Neuronal stem cell (in vitro differentiated cells): ENCODE data around the gene ZSWIM5.

Experiments used
- DNase-seq: peaks from one replicate; pipeline ENCODE4 v3.0.0-alpha.2; 2013; ENCODE audit warnings: low spot score
- H2AFZ ChIP-seq: one replicate; pipeline ENCODE4 v1.6.1; 2013; ENCODE audit warnings: mild to moderate bottlenecking, low read length, inconsistent platforms
- H2AK5ac ChIP-seq: 2 replicates; pipeline ENCODE4 v1.6.1; 2013; ENCODE audit warnings: low read depth, mild to moderate bottlenecking, inconsistent platforms, low read length, moderate library complexity, mixed read lengths
- H2BK120ac ChIP-seq: 2 replicates; pipeline ENCODE4 v1.6.1; 2013; ENCODE audit warnings: low read depth, mild to moderate bottlenecking, inconsistent platforms, low read length, moderate library complexity, mixed read lengths
- H2BK12ac ChIP-seq: one replicate; pipeline ENCODE4 v1.6.1; 2013; ENCODE audit warnings: low read length, inconsistent platforms
- H2BK15ac ChIP-seq: 2 replicates; pipeline ENCODE4 v1.6.1; 2013; ENCODE audit warnings: mild to moderate bottlenecking, low read length, inconsistent platforms, mixed read lengths
- H2BK5ac ChIP-seq: one replicate; pipeline ENCODE4 v1.6.1; 2013; ENCODE audit warnings: inconsistent platforms, mild to moderate bottlenecking, low read length, moderate library complexity
- H3K14ac ChIP-seq: one replicate; pipeline ENCODE4 v1.6.1; 2013; ENCODE audit warnings: low read length, inconsistent platforms
- H3K18ac ChIP-seq: 2 replicates; pipeline ENCODE4 v1.6.1; 2013; ENCODE audit warnings: low read length, inconsistent platforms
- H3K23ac ChIP-seq: 2 replicates; pipeline ENCODE4 v1.6.1; 2013; ENCODE audit warnings: low read depth, mild to moderate bottlenecking, mixed read lengths, low read length, inconsistent platforms; ENCODE audit not compliant: poor library complexity
- H3K27ac ChIP-seq: replicated peaks from 3 replicates; pipeline ENCODE4 v1.5.1; 2013; ENCODE audit warnings: low read length, inconsistent platforms
- H3K27me3 ChIP-seq, 3 experiments: 2 replicates each; pipeline ENCODE4 v1.6.1; 2013; ENCODE audit warnings: low read length in 3 of 3, mild to moderate bottlenecking in 2 of 3, inconsistent platforms in 1 of 3, low read depth in 1 of 3, mixed read lengths in 1 of 3, moderate library complexity in 1 of 3; ENCODE audit not compliant: control insufficient read depth in 3 of 3, insufficient read depth in 3 of 3
- H3K36me3 ChIP-seq, 2 donors: replicated peaks in 1 of 2; 2 replicates each; pipeline ENCODE4 v1.6.1; 2013; ENCODE audit warnings: low read length in 2 of 2; ENCODE audit not compliant: control insufficient read depth in 2 of 2, insufficient read depth in 2 of 2
- H3K4ac ChIP-seq: 2 replicates; pipeline ENCODE4 v1.6.1; 2013; ENCODE audit warnings: inconsistent platforms, mild to moderate bottlenecking, low read length, moderate library complexity
- H3K4me1 ChIP-seq, 2 donors: 1 replicate in 1 of 2; 2 replicates in 1 of 2; pipeline ENCODE4 v1.6.1; 2013; ENCODE audit warnings: low read length in 2 of 2, low read depth in 1 of 2; ENCODE audit not compliant: control insufficient read depth in 2 of 2, insufficient read depth in 1 of 2
- H3K4me2 ChIP-seq: one replicate; pipeline ENCODE4 v1.6.1; 2013; ENCODE audit warnings: mild to moderate bottlenecking, low read length, inconsistent platforms; ENCODE audit not compliant: insufficient read depth, poor library complexity, severe bottlenecking
- H3K4me3 ChIP-seq, 2 donors: 2 replicates each; pipeline ENCODE4 v1.5.1; 2013; ENCODE audit warnings: low read length in 2 of 2, mild to moderate bottlenecking in 2 of 2, inconsistent platforms in 1 of 2, moderate library complexity in 1 of 2
- H3K79me1 ChIP-seq: one replicate; pipeline ENCODE4 v1.6.1; 2013; ENCODE audit warnings: low read depth, mild to moderate bottlenecking, inconsistent platforms, low read length, moderate library complexity
- H3K9ac ChIP-seq: one replicate; pipeline ENCODE4 v1.6.1; 2013; ENCODE audit warnings: mild to moderate bottlenecking, low read depth, low read length, inconsistent platforms; ENCODE audit not compliant: poor library complexity
- H3K9me3 ChIP-seq, 2 donors: replicated peaks in 1 of 2; 2 replicates each; pipeline versions ENCODE3 to v1.6.1; 2013; ENCODE audit warnings: low read length in 2 of 2, mild to moderate bottlenecking in 2 of 2, inconsistent platforms in 1 of 2, low read depth in 1 of 2, mixed read lengths in 1 of 2, moderate library complexity in 1 of 2; ENCODE audit not compliant: control insufficient read depth in 2 of 2, insufficient read depth in 1 of 2
- H4K8ac ChIP-seq: one replicate; pipeline ENCODE4 v1.6.1; 2013; ENCODE audit warnings: low read depth, mild to moderate bottlenecking, inconsistent platforms, low read length, moderate library complexity
- H4K91ac ChIP-seq: one replicate; pipeline ENCODE4 v1.6.1; 2013; ENCODE audit warnings: low read length, low read depth, mild to moderate bottlenecking, inconsistent platforms; ENCODE audit not compliant: poor library complexity
- WGBS, 2 donors: extraction: QIAGEN DNeasy Blood & Tissue Kit; methylation state at CpG; one replicate each; pipeline ENCODE4 v1.1.7; 2013; ENCODE audit warnings: missing lambda C conversion rate in 2 of 2, mixed read lengths in 1 of 2; ENCODE audit not compliant: insufficient read length in 2 of 2, insufficient replicate concordance in 1 of 2; ENCODE audit errors: extremely low coverage in 2 of 2; 5-methylcytosine and 5-hydroxymethylcytosine counted together

Gene ZSWIM5

DNA sequence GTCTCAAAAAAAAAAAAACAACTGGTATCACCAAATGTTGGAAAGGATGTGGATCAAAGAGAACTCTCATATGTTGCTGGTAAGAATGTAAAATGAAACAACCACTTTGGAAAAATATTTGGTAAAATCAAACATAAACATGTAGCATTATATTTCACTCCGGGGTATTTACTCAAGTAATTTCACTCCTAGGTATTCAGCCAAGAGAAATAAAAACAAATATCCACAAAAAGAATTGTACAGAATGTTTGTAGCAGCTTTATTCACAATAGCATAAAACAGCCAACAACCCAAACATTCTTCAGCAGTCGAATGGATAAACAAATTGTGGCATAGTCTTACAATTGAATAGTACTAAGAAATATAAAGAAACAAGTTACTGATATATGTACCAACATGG is 32.4 kb upstream of the ZSWIM5 start:
- no CpG with 5 or more reads among the region's 2 CpGs for WGBS, 2 donors
- Histone ChIP-seq H2BK12ac (no peak overlapping the region), H3K27ac (no peak overlapping the region), H2AFZ (no peak overlapping the region), H3K18ac (no peak overlapping the region), H4K8ac (no peak overlapping the region), H3K4me1 (no peaks in the 10 kb centered on the region), H3K4ac (no peak overlapping the region), H2BK120ac (no peak overlapping the region), H3K9ac (no peak overlapping the region), H2AK5ac (no peak overlapping the region), H2BK15ac (no peak overlapping the region), H3K27me3 (no peaks in the 10 kb centered on the region), H3K79me1 (no peaks in the 10 kb centered on the region), H4K91ac (no peak overlapping the region), H3K36me3 (no peaks in the 10 kb centered on the region), H3K4me3 (no peak overlapping the region), H3K14ac (no peak overlapping the region), H3K9me3 (peaks cover 6 to 11% of the 10 kb centered on the region in 2 donors), H3K23ac (no peak overlapping the region), H3K4me2 (no peak overlapping the region), H2BK5ac (no peak overlapping the region)
- DNase-seq: no peak

DNA sequence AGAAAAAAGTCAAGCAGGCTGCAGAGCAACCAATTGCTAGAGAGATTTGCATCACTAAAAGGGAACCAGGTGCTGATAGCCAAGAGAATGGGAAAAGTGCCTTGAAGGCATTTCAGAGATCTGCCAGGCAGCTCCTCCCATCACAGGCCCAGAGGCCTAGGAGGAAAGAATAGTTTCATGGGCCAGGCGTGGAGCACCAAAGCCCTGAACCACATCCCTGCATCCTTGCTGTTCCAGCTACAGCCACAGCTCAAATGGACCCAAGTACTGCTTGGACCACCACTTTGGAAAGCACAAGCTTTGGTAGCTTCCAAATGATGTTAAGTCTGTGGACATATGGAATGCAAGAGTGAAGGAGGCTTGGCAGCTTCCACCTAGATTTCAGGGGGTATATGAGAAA is 29.7 kb upstream of the ZSWIM5 start:
- Histone ChIP-seq H3K4me2 (no peak overlapping the region), H2BK120ac (no peak overlapping the region), H2BK15ac (no peak overlapping the region), H3K9me3 (peaks cover 6% of the 10 kb centered on the region in 2 donors), H4K91ac (no peak overlapping the region), H3K4me3 (no peak overlapping the region), H3K4ac (no peak overlapping the region), H3K27me3 (no peaks in the 10 kb centered on the region), H2BK5ac (no peak overlapping the region), H2AFZ (no peak overlapping the region), H3K23ac (no peak overlapping the region), H4K8ac (no peak overlapping the region), H3K36me3 (no peaks in the 10 kb centered on the region), H3K4me1 (no peaks in the 10 kb centered on the region), H3K27ac (no peak overlapping the region), H2BK12ac (no peak overlapping the region), H3K9ac (no peak overlapping the region), H3K18ac (no peak overlapping the region), H2AK5ac (no peak overlapping the region), H3K14ac (no peak overlapping the region), H3K79me1 (no peaks in the 10 kb centered on the region)
- DNase-seq: no peak
- no CpG with 5 or more reads among the region's 1 CpG for WGBS, 2 donors

DNA sequence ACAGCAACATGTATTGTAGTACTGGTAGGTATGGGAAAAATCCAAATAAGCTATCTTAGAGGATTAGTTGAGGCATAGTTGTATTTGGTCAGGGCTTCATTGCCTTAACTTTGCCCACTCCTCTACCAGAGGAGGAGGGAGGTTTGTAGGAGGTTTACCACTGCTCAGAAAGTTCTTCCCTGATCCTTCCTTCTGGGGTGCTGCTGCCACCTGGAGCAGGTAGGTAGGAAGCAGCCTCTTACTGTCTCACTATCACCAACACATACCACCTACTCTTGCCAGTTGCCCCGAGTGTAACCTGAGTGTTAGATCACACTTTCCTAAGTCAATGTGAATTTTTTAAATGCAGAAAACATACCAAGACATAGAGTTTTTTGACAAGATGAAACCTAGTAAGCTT is 24.1 kb upstream of the ZSWIM5 start:
- H3K4me1 ChIP-seq: no peaks in the 10 kb centered on the region
- H2AFZ ChIP-seq: no peak overlapping the region
- no peak overlapping the region for H3K4me3 ChIP-seq
- H2BK12ac ChIP-seq: no peak overlapping the region
- H3K18ac ChIP-seq: no peak overlapping the region
- no peak for DNase-seq
- H3K4ac ChIP-seq: no peak overlapping the region
- H2BK15ac ChIP-seq: no peak overlapping the region
- H3K27me3 ChIP-seq: peaks cover 0 to 21% (median 0%) of the 10 kb centered on the region in 3 experiments
- H3K36me3 ChIP-seq: no peaks in the 10 kb centered on the region
- H3K23ac ChIP-seq: no peak overlapping the region
- no peaks in the 10 kb centered on the region for H3K9me3 ChIP-seq
- H3K79me1 ChIP-seq: no peaks in the 10 kb centered on the region
- WGBS, 2 donors: no CpG with 5 or more reads among the region's 1 CpG
- no peak overlapping the region for H3K14ac ChIP-seq
- no peak overlapping the region for H4K8ac ChIP-seq
- no peak overlapping the region for H2AK5ac ChIP-seq
- no peak overlapping the region for H4K91ac ChIP-seq
- no peak overlapping the region for H3K4me2 ChIP-seq
- H3K9ac ChIP-seq: no peak overlapping the region
- no peak overlapping the region for H2BK5ac ChIP-seq
- H2BK120ac ChIP-seq: no peak overlapping the region
- H3K27ac ChIP-seq: no peak overlapping the region

DNA sequence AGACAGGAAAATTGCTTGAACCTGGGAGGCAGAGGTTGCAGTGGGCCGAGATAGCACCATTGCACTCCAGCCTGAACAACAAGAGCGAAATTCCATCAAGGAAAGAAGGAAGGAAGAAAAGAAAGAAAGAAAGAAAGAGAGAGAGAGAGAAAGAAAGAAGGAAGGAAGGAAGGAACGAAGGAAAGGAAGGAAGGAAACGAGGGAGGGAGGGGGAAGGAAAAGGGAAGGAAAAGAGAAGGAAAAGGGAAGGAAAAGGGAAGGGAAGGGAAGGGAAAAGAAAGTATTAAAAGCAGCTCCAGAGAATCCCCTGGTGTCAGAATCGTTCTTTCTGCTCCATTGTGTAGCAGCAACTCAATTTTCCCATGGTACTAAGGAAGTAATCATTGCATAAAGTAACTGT is 19.2 kb upstream of the ZSWIM5 start:
- no peak overlapping the region for H3K23ac ChIP-seq
- no peaks in the 10 kb centered on the region for H3K36me3 ChIP-seq
- no peak overlapping the region for H3K27ac ChIP-seq
- no peak overlapping the region for H3K18ac ChIP-seq
- no peak overlapping the region for H3K4me2 ChIP-seq
- no peak overlapping the region for H3K14ac ChIP-seq
- H2BK12ac ChIP-seq: no peak overlapping the region
- no peak overlapping the region for H2BK120ac ChIP-seq
- no peak overlapping the region for H2BK15ac ChIP-seq
- no CpG with 5 or more reads among the region's 5 CpGs for WGBS, 2 donors
- no peak overlapping the region for H2AK5ac ChIP-seq
- no peaks in the 10 kb centered on the region for H3K4me1 ChIP-seq
- no peak overlapping the region for H3K9ac ChIP-seq
- no peak overlapping the region for H3K4ac ChIP-seq
- no peaks in the 10 kb centered on the region for H3K79me1 ChIP-seq
- H2AFZ ChIP-seq: no peak overlapping the region
- no peaks in the 10 kb centered on the region for H3K9me3 ChIP-seq
- no peak overlapping the region for H4K8ac ChIP-seq
- no peak for DNase-seq
- no peak overlapping the region for H2BK5ac ChIP-seq
- H3K27me3 ChIP-seq: peaks cover 0 to 21% (median 0%) of the 10 kb centered on the region in 3 experiments
- no peak overlapping the region for H4K91ac ChIP-seq
- no peak overlapping the region for H3K4me3 ChIP-seq
